Smooth muscle cell (in vitro differentiated cells): ENCODE data around the gene CGB2. TPM values are rescaled to one million over a fixed set of nuclear protein-coding genes. Genes with fewer than 3 reads are reported as not detected.
A peak's percentile ranks its signal among the peaks of the same experiment; 100 is the strongest.
"Not testable (repeated sequence)": the region's sequence is repeated elsewhere in the genome, so short reads cannot be mapped to it uniquely, and the experiment has no call there.

ENCODE experiments used
- DNase-seq: peaks from one replicate; lab custom pipeline; 2025; ENCODE audit not compliant: unreplicated experiment; lab: John Stamatoyannopoulos, UW
- H2AFZ ChIP-seq: fragments of 200-600 bp; sonication (generic); 2 replicates; pipeline ENCODE4 v1.6.0; 2016; ENCODE audit warnings: antibody characterized with exemption, low read depth, mild to moderate bottlenecking
- H3F3A ChIP-seq: fragments of 200-600 bp; sonication (generic); 2 replicates; pipeline ENCODE4 v1.6.0; 2017; ENCODE audit warnings: antibody characterized with exemption, low read depth
- H3K27ac ChIP-seq: fragments of 200-600 bp; sonication (generic); 2 replicates; pipeline ENCODE4 v1.5.1; 2016; ENCODE audit warnings: low read depth, mild to moderate bottlenecking
- H3K27me3 ChIP-seq: fragments of 200-600 bp; sonication (generic); 2 replicates; pipeline ENCODE4 v1.6.1; 2016; ENCODE audit warnings: low read depth, mild to moderate bottlenecking
- H3K36me3 ChIP-seq: fragments of 200-600 bp; sonication (generic); 2 replicates; pipeline ENCODE4 v1.5.1; 2016; ENCODE audit warnings: low read depth
- H3K4me1 ChIP-seq: fragments of 200-600 bp; sonication (generic); 2 replicates; pipeline ENCODE4 v1.5.1; 2016; ENCODE audit warnings: low read depth
- H3K4me2 ChIP-seq: fragments of 200-600 bp; sonication (generic); 2 replicates; pipeline ENCODE4 v1.6.0; 2016; ENCODE audit warnings: mild to moderate bottlenecking
- H3K4me3 ChIP-seq: fragments of 200-600 bp; sonication (generic); 2 replicates; pipeline ENCODE4 v1.5.1; 2016; ENCODE audit warnings: mild to moderate bottlenecking
- H3K79me2 ChIP-seq: fragments of 200-600 bp; sonication (generic); 2 replicates; pipeline ENCODE4 v1.6.0; 2016; ENCODE audit warnings: low read depth, mild to moderate bottlenecking
- H3K9ac ChIP-seq: fragments of 200-600 bp; sonication (generic); 2 replicates; pipeline ENCODE4 v1.6.0; 2016; ENCODE audit warnings: low read depth
- H3K9me3 ChIP-seq: fragments of 200-600 bp; sonication (generic); replicated peaks from 2 replicates; pipeline ENCODE4 v1.5.1; 2016; ENCODE audit warnings: low read depth
- H4K20me1 ChIP-seq: fragments of 200-600 bp; sonication (generic); 2 replicates; pipeline ENCODE4 v1.6.0; 2016; ENCODE audit warnings: low read depth
- CTCF ChIP-seq: fragments of 200-600 bp; sonication (generic); IDR thresholded peaks from 2 replicates; pipeline ENCODE4 v1.5.1; 2017; ENCODE audit warnings: borderline replicate concordance, mild to moderate bottlenecking, antibody characterized with exemption; ENCODE audit not compliant: insufficient read depth, poor library complexity, severe bottlenecking
- WGBS: methylation state at CpG from one replicate; pipeline ENCODE4 v1.1.7; 2016; ENCODE audit warnings: low lambda C conversion rate; 5-methylcytosine and 5-hydroxymethylcytosine counted together
- polyA plus RNA-seq: library from polyadenylated mRNA; unstranded; fragments of >200 nt; fragmentation: Nextera tagmentation; extraction: Ambion mirVana; gene quantifications from 2 replicates; pipeline ENCODE4 v1.2.1, GENCODE V29; 2016
- total RNA-seq: library from RNA; depleted of rRNA; stranded (reverse); fragments of >200 nt; gene quantifications from 2 replicates; pipeline ENCODE4 v1.2.3, GENCODE V29; 2014

CGB2 gene
- total and polyA plus RNA-seq, 2 experiments from 2014 or later, result not detected

DNA sequence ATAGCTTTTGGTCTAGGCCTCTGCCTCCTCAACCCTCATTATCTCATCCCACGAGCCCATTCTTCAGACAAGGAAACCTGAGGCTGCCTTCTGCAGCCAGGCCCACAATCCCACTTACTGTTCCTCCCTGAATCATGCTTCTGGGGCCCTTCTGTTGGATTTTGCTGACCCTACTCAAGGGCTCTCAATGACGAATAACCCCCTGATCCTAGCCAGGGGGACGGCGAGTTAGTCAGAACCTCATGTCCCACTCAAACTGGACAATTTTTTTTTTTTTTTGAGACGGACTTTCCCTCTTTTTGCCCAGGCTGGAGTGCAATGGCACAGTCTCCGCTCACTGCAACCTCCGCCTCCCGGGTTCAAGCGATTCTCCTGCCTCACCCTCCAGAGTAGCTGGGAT lies 9.6 kb upstream of the CGB2 start:
- no peak overlapping the region for H2AFZ ChIP-seq
- TF ChIP-seq CTCF, result no peak
- H3K4me1 ChIP-seq, result no peaks in the 10 kb centered on the region
- DNase-seq, result no peak
- no peak overlapping the region for H3K4me2 ChIP-seq
- peaks cover 6% of the 10 kb centered on the region for H3K27me3 ChIP-seq
- H3F3A ChIP-seq, result no peaks in the 10 kb centered on the region
- H4K20me1 ChIP-seq, result no peaks in the 10 kb centered on the region
- no peaks in the 10 kb centered on the region for H3K36me3 ChIP-seq
- no peaks in the 10 kb centered on the region for H3K9me3 ChIP-seq
- WGBS, result 89% methylated on average over 6 of the region's 9 CpGs
- H3K79me2 ChIP-seq, result no peaks in the 10 kb centered on the region
- no peak overlapping the region for H3K27ac ChIP-seq
- H3K9ac ChIP-seq, result no peak overlapping the region
- no peak overlapping the region for H3K4me3 ChIP-seq

- H3K4me3 ChIP-seq, DNase-seq, H4K20me1 ChIP-seq, H3K4me1 ChIP-seq, H3K27ac ChIP-seq, H3K4me2 ChIP-seq, H3K9me3 ChIP-seq, H3K9ac ChIP-seq, H3K27me3 ChIP-seq, H2AFZ ChIP-seq, H3K79me2 ChIP-seq, H3K36me3 ChIP-seq, H3F3A ChIP-seq: not testable (repeated sequence)
- WGBS, result 79% methylated on average over 15 of the region's 15 CpGs
Measured at GRCh38 chr19:49024233-49024632, 7.5 kb upstream of the CGB2 start, which contains the start of gene CGB3. CGB3 (minus strand) TSS chr19:49024333; CDS start chr19:49023971, 362 bp downstream.

GRCh38 chr19:49025088-49025487 lies 6.6 kb upstream of the CGB2 start:
- H3K4me2 ChIP-seq, H4K20me1 ChIP-seq, H2AFZ ChIP-seq, DNase-seq, H3F3A ChIP-seq, H3K27me3 ChIP-seq, H3K4me1 ChIP-seq, H3K27ac ChIP-seq, H3K9ac ChIP-seq, H3K4me3 ChIP-seq, H3K36me3 ChIP-seq, H3K79me2 ChIP-seq, H3K9me3 ChIP-seq: not testable (repeated sequence)
- WGBS, result 93% methylated on average over 4 of the region's 6 CpGs

DNA sequence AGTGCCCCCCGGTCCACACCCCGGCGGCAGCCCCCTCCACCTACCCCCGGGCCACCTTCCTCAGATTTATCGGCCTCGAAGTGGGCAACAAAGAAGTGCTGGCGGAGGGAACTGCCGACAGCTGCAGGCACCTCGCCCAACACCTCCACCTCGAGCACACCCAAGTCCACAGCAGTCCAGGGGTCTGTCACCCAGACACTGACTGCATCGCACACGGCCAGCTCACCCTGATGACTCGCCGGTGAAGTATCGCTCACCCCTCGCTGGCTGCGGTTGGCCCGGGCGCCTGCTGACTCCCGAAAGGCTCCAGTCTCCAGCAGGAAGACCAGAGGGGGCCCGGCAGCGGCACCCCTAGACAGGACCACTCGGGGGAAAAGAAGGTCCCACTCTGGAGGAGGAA lies 6.1 kb upstream of the CGB2 start:
- H3K9me3 ChIP-seq, H3K27me3 ChIP-seq, H3K36me3 ChIP-seq, H3K79me2 ChIP-seq, H3K4me1 ChIP-seq, H4K20me1 ChIP-seq, H3K9ac ChIP-seq, DNase-seq, H3K4me2 ChIP-seq, H2AFZ ChIP-seq, H3F3A ChIP-seq, H3K4me3 ChIP-seq: not testable (repeated sequence)
- peak overlapping the region; percentile 11 for H3K27ac ChIP-seq
- 29% methylated on average over 10 of the region's 23 CpGs for WGBS

GRCh38 chr19:49028686-49029085 lies 3.0 kb upstream of the CGB2 start:
- H3K4me3 ChIP-seq, H3K36me3 ChIP-seq, H3K27ac ChIP-seq, H3F3A ChIP-seq, H3K27me3 ChIP-seq, H3K4me2 ChIP-seq, H4K20me1 ChIP-seq, H3K79me2 ChIP-seq, DNase-seq, H3K9me3 ChIP-seq, H2AFZ ChIP-seq, H3K9ac ChIP-seq, H3K4me1 ChIP-seq: not testable (repeated sequence)
- WGBS, result 98% methylated on average over 3 of the region's 9 CpGs

- WGBS, result 47% methylated on average over 14 of the region's 14 CpGs
- not testable (repeated sequence) for H3K9me3 ChIP-seq, H3K27me3 ChIP-seq, H2AFZ ChIP-seq, H3K79me2 ChIP-seq, H3K4me1 ChIP-seq, DNase-seq, H3F3A ChIP-seq, H4K20me1 ChIP-seq, H3K4me2 ChIP-seq, H3K4me3 ChIP-seq, H3K36me3 ChIP-seq
- Histone ChIP-seq H3K27ac (peak overlapping the region; percentile 63), H3K9ac (peak overlapping the region; percentile 54)
Measured at GRCh38 chr19:49029749-49030148, 1.9 kb upstream of the CGB2 start.

DNA sequence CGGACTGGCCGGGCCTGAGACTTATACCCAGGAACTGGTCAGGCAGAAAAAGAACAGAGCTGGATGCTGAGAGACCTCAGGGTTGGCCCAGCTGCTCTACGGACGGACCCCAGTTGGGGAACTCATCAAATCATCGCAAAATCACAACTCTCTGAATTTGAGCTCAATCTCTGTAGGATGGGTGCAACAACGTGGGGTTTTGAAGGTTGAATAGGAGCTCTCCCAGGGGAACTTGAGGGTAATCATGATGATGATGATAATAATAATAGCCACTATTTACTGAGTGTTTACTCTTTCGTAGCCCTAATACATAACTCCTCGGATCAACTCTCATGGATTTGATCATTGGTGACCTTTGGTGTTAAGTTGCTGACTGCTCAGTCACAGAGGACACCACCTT lies 1.4 kb upstream of the CGB2 start:
- H3K4me3 ChIP-seq, result not testable (repeated sequence)

More for the DNA sequence above, 1.4 kb upstream of the CGB2 start:
- not testable (repeated sequence) for H2AFZ ChIP-seq, H3K27ac ChIP-seq, H3K9ac ChIP-seq, DNase-seq, H3K4me2 ChIP-seq, H4K20me1 ChIP-seq, H3K4me1 ChIP-seq, H3K79me2 ChIP-seq, H3K27me3 ChIP-seq, H3F3A ChIP-seq, H3K9me3 ChIP-seq, H3K36me3 ChIP-seq
- WGBS, result 87% methylated on average over 6 of the region's 8 CpGs
